ENCODE results near the gene TNNI3K.

TNNI3K gene

GRCh38 chr1:74578101-74578500, 342.9 kb downstream of the TNNI3K start:
- no peak for DNase-seq (ENCODE audit: low read depth in 1 of 2, low spot score in 1 of 2)
- no peak overlapping the region for H3K27ac ChIP-seq (replicated peaks)
- no peak overlapping the region for H3K4me3 ChIP-seq (replicated peaks; ENCODE audit: insufficient read depth, low read length)
- TF ChIP-seq POLR2AphosphoS5 (IDR thresholded peaks at IDR 0.05; ENCODE audit: low read depth) (no peak), SPI1 (IDR thresholded peaks at IDR 0.05; ENCODE audit: borderline replicate concordance, low read depth) (no peak), GABPA (IDR thresholded peaks at IDR 0.05; ENCODE audit: low read depth) (no peak), REST (IDR thresholded peaks at IDR 0.05; ENCODE audit: insufficient replicate concordance, low read depth) (no peak), CTCF (IDR thresholded peaks at IDR 0.05; ENCODE audit: insufficient read depth, low read length) (no peak)
- H3K27me3 ChIP-seq (ENCODE audit: insufficient read depth, poor library complexity, severe bottlenecking) = no peaks in the 10 kb centered on the region

- no peaks in the 10 kb centered on the region for H3K27me3 ChIP-seq (ENCODE audit: insufficient read depth, poor library complexity, severe bottlenecking)
- H3K4me3 ChIP-seq (replicated peaks; ENCODE audit: insufficient read depth, low read length) = no peak overlapping the region
- H3K27ac ChIP-seq (replicated peaks) = no peak overlapping the region
- no peak for TF ChIP-seq CTCF (IDR thresholded peaks at IDR 0.05; ENCODE audit: insufficient read depth, low read length)
- no peak for TF ChIP-seq POLR2AphosphoS5 (IDR thresholded peaks at IDR 0.05; ENCODE audit: low read depth)
- TF ChIP-seq REST (IDR thresholded peaks at IDR 0.05; ENCODE audit: insufficient replicate concordance, low read depth) = no peak
- no peak for TF ChIP-seq SPI1 (IDR thresholded peaks at IDR 0.05; ENCODE audit: borderline replicate concordance, low read depth)
- TF ChIP-seq GABPA (IDR thresholded peaks at IDR 0.05; ENCODE audit: low read depth) = no peak
- no peak for DNase-seq (ENCODE audit: low read depth in 1 of 2, low spot score in 1 of 2)
Measured at GRCh38 chr1:74579425-74579824, 344.2 kb downstream of the TNNI3K start.

GRCh38 chr1:74583397-74583796, 348.2 kb downstream of the TNNI3K start:
- no peak for TF ChIP-seq REST (IDR thresholded peaks at IDR 0.05; ENCODE audit: insufficient replicate concordance, low read depth)
- TF ChIP-seq SPI1 (IDR thresholded peaks at IDR 0.05; ENCODE audit: borderline replicate concordance, low read depth) = no peak
- TF ChIP-seq POLR2AphosphoS5 (IDR thresholded peaks at IDR 0.05; ENCODE audit: low read depth) = no peak
- no peak for TF ChIP-seq CTCF (IDR thresholded peaks at IDR 0.05; ENCODE audit: insufficient read depth, low read length)
- TF ChIP-seq GABPA (IDR thresholded peaks at IDR 0.05; ENCODE audit: low read depth) = no peak
- Histone ChIP-seq H3K27ac (replicated peaks) (no peak overlapping the region), H3K27me3 (ENCODE audit: insufficient read depth, poor library complexity, severe bottlenecking) (no peaks in the 10 kb centered on the region), H3K4me3 (replicated peaks; ENCODE audit: insufficient read depth, low read length) (no peak overlapping the region)
- DNase-seq (ENCODE audit: low read depth in 1 of 2, low spot score in 1 of 2) = no peak

Data from HL-60 (cell line).